Endometrium (tissue), 2 donors: Measurements from ENCODE around the gene KCNK4.

Source experiments
- FAIRE-seq: peaks from 2 replicates; lab custom pipeline; 2012; peaks lifted over from hg19 to GRCh38; lab: Jason Lieb, UNC
- donor health status: control.
- donor health status: control.

The KCNK4 gene

DNA sequence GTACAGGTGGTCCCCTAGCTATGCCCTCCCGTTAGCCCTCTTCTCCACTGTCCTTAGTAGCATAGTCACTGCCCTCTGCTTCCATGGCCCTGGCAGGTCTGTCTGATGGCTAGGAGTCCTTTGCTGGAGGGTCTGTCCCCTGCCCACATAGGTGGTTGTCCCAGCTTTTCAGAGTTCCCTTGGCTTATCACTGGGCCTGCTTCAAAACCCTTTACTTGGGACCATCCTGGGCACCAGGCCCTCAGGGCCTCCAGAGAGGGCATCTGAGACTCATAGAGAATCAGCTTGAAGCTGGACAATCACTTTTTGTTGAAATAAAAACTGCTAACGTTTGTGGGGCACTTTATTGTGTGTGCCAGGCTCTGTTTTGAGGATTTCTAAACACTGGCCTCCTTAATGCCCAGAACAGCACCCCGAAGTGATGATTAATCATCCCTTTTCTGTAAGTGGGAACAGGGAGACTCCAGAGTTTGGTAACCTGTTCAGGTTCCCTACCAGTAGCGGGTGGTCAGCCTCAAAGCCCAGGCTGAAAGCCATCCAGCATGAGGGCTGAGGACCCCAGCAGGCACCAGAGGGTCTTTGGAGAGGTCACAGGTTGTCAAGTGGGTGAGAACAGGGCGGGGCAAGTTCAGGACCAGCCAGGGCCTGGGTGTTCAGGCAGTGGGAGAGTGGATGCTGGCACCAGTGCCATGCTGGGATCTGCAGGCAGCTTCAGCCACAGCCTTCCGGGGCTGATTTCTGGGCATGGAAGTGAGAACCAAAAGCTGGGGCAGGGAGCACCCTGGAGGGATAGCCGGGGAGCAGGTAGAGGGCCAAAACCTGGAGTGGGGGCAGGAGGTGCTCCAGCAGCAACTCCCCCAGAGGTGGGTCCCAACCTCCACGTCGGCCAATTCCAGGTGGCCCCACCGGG is 495 bp upstream of the KCNK4 start:
- FAIRE-seq, result no peak

DNA sequence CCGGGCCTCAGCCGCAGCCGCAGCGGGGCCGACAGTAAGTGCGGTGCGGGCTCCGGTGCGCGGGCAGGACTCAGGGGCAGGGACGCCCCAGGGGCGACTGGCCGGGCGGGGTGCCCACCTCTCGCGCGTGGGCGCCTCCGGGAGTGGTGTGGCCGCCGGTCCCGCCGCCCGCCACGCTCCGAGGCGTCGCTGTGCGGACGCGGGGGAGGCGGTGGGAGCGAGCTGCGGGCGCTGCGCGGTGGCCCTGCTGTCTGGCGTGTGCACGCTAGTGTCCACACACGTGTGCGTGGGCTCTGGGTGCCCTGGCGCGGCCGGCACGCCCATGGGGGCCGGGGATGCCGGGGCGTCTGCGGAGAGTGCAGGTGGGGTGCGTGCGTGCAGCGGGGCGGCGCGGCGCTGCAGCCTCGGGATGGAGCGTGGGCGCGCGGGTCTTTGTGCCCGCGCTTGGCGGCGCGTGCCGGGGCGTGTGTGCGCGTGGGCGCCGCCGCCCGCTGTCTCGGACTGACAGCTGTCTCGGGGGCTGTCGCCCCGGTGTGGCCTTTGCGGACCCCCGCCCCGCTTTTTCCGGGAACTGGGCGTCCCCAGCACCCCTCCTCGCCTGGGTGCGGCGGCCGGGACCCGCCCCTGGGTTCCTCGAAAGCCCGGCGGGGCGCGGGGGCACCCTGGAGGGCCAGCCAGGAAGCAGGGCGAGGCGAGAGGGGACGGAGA is 804 bp downstream of the KCNK4 start:
- no peak for FAIRE-seq

DNA sequence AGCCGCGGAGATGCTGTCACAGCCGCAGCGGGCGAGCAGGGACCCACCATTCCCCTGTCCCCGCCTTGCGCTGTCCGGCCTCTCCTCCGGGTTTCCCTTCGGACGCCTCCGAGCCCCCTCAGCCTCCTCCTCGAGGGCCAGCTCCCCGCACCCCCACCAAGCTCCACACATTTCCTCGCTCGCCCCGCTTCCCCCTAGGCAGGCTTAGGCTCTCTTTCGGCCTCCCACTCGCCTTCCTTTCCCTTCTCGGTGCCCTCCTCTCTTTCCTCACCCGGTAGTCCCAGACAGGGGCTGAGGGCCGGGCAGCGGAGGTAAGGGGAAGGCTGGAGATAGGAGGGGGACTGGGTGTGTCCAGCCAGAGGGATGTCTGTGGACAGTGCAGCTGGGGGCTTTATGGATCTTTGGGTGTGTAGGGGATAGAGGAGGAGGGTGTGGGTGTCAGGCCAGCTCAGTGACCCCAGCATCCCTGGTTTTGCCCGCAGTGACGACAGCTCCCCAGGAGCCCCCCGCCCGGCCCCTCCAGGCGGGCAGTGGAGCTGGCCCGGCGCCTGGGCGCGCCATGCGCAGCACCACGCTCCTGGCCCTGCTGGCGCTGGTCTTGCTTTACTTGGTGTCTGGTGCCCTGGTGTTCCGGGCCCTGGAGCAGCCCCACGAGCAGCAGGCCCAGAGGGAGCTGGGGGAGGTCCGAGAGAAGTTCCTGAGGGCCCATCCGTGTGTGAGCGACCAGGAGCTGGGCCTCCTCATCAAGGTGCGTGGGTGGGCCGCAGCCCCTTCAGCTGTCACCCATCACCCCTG is 1.6 kb downstream of the KCNK4 start:
- FAIRE-seq, result no peak

DNA sequence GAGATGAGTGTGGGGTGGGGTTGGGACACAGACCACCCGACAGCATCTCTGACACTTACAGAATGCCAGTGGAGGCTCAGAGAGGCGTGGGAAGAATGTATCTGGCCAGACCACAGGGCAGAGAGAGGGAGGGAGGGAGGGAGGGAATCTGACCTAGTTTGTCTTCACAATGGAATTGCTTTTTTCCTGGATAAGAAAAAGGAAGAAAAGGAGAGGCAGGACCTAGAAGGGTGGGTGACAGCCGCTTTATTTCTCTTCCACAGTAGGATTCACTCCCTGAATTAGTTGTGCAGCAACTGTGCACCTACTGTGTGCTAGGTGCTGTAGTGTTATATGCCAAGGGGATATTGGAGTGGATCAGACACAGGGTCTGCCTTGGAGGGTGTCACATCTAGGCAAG is 3.7 kb downstream of the KCNK4 start:
- no peak for FAIRE-seq

DNA sequence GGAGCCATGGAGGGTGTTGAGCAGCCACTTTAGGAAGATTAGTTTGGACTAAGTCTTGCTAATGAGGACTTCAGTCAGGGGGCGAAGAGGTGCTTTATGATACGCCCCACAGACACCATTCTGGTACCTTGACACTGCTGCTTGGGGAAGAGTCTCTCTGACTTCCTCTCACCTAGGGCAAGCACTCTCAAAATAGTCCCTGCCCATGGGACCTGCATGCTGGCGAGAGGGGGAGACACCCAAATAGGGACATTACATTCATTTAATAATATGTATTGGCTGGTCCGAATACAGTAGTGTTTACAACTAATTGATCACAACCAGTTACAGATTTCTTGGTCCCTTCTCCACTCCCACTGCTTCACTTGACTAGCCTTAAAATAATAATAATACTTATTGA is 4.7 kb downstream of the KCNK4 start:
- no peak for FAIRE-seq

DNA sequence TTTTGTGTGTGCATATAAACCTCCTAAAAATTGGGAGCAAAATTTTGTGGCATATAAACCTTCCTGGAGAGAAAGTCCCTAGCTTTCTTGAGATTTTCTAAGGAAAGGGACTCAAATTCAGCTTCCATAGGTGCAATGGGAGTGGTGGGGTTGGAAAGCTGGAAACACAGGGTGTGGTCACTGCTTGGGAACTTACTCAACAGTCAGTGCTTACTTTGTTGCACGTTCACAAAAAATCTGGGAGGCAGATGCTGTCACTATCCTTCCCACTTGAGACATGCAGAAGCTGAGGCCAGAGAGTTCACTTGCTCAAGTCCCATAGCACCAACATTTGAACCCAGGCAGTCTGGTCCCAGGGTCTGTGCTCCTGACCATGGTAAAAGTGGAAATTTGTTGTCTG is 5.1 kb downstream of the KCNK4 start:
- FAIRE-seq, result no peak

DNA sequence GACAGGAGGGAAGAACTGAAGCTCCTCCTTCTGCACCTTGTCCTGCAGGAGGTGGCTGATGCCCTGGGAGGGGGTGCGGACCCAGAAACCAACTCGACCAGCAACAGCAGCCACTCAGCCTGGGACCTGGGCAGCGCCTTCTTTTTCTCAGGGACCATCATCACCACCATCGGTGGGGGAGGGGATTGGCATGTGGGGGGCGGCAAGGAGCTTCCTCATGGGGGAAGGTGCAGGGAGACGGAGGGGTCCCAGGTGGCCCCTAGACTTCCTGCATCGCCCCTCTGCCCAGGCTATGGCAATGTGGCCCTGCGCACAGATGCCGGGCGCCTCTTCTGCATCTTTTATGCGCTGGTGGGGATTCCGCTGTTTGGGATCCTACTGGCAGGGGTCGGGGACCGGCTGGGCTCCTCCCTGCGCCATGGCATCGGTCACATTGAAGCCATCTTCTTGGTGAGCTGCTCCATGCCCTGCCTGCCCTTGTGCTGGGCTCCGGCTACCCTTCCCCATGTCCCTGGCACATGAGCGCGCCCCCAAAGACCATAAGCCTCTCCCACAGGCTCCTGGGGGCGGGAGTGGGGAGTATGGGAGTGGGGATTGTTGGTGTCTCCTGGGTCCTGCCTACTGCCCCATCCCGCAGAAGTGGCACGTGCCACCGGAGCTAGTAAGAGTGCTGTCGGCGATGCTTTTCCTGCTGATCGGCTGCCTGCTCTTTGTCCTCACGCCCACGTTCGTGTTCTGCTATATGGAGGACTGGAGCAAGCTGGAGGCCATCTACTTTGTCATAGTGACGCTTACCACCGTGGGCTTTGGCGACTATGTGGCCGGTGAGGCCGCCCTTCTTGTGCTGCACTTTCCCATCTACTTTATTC is 6.0 kb downstream of the KCNK4 start:
- no peak for FAIRE-seq

DNA sequence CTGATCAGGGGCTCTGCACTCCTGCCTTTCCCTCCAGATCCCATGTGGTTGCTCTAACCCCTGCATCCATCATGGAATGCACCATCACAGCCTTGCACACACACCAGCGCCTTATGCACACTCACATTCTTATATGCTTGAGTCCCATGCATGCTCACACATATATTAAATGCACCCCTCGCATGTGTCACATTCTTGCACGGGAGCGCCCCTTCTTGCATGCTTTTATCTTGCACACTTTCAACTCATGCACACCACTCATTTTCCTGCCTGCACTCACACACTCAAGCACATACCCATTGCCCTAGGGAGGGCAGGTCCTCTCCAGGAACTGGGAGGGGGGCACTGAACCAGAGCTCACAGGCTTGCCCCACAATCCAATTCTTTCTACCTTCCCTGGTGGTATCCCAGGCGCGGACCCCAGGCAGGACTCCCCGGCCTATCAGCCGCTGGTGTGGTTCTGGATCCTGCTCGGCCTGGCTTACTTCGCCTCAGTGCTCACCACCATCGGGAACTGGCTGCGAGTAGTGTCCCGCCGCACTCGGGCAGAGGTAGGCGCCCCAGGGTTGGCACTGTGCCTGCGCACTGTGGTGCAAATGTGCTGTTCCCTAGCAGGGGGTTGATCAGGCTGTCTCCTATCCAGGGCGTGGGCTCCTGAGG is 6.7 kb downstream of the KCNK4 start:
- no peak for FAIRE-seq

DNA sequence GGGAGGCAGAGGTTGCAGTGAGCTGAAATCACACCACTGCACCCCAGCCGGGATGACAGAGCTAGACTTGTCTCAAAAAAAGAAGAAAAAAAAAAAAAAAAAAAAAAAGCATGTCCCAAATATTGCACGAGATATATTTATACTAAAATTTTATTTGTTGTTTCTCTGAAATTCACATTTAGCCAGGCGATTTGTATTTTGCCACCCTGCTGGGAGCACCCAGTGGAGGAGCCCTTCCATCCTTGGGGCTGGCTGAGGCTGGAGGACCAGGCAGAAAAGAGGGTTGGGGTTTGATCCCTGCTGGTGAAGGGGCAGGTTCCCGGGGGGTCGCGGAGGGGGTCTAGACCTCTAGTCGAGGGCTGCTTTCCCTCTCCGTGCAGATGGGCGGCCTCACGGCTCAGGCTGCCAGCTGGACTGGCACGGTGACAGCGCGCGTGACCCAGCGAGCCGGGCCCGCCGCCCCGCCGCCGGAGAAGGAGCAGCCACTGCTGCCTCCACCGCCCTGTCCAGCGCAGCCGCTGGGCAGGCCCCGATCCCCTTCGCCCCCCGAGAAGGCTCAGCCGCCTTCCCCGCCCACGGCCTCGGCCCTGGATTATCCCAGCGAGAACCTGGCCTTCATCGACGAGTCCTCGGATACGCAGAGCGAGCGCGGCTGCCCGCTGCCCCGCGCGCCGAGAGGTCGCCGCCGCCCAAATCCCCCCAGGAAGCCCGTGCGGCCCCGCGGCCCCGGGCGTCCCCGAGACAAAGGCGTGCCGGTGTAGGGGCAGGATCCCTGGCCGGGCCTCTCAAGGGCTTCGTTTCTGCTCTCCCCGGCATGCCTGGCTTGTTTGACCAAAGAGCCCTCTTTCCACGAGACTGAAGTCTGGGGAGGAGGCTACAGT is 8.1 kb downstream of the KCNK4 start:
- no peak for FAIRE-seq

DNA sequence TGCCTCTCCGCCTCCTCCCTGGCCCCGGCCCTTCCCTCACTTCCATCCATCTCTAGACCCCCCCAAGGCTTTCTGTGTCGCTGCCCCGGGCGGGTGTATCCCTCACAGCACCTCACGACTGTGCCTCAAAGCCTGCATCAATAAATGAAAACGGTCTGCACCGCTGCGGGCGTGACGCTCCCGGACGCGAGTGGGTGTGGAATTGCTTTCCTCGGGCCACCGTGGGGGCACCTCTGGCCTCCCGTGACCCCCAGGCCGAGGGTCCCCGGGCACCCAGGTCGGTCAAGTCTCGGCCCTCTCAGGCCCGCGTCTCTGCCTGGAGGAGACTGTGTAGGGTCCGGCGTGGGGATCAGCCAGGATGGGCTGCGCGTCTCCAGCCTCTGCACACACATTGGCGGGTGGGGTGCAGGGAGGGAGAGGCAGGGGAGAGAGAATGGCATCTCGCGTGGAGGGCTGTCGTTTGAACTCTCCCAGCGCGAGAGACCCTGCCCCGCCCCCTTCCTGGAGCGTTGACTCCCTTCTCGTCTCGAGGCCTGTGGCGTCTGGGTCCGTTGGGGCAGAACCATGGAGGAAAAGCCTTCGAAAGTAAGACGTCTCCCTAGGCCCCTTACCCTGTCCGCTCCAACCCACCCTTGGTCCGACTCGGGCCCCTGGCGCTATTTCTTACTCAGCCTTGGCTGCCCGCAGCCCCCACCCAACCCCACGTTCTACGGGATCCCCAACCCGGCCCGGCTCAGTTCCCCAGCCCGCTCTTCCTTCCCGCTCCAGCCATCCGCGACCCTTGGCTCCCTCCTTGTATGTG is 8.9 kb downstream of the KCNK4 start, which contains the start of gene CATSPERZ:
TSS of gene CATSPERZ (plus strand) at position 512 of the 802 bp plus-strand sequence. CDS start at position 565, 53 bp downstream.
- FAIRE-seq, result no peak

DNA sequence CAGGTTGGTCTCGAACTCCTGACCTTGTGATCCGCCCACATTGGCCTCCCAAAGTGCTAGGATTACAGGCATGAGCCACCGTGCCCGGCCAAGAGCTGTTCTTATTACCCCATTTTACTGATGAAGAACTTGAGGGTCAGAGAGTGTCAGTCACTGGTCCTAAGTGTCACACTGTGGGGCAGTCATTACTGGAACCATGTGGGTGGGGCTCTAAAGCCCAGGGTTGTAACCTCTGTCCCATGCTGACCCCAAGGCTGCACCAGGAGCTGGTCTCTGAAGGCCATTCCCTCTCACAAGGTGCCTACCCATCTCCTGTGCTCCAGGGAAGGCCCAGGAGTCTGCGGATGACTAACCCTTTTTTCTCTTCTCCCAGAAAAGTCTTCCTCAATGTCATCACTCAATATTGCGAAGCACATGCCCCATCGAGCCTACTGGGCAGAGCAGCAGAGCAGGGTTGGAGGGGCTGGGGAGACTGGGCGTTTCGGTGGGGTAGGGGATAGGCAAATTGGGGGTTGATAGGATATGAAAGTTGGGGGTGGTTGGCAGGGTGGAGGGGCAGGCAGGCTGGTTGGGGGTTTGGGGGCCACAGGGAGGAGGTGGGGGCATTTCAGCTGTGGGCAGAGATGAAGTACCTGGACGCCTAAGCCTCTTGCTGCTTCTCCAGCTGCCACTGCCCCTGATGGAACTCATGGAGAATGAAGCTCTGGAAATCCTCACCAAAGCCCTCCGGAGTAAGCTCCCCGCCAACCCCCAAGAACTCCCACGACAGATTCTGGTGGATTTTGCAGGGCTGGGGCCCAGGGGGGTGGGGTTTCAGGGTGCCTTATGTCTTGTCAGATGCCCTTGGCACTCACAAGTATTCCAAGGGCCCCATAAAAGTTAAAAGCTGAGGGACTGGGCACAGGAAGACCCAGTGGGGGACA is 12.3 kb downstream of the KCNK4 start:
- no peak for FAIRE-seq

DNA sequence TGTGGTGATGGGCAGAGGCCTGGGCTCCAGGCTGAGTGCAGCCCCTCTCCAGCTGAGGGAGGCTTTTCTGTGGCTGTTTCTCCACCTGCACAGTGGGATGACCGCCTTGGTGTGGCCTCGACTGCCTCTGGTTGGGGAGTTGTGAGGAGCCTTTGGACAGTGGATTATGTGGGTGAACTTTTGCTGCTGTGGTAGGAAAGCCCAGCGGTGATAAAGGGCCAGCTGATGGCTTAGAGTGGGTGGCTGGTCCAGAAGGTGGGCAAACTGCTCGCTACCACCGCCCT is 12.9 kb downstream of the KCNK4 start:
- no peak for FAIRE-seq

DNA sequence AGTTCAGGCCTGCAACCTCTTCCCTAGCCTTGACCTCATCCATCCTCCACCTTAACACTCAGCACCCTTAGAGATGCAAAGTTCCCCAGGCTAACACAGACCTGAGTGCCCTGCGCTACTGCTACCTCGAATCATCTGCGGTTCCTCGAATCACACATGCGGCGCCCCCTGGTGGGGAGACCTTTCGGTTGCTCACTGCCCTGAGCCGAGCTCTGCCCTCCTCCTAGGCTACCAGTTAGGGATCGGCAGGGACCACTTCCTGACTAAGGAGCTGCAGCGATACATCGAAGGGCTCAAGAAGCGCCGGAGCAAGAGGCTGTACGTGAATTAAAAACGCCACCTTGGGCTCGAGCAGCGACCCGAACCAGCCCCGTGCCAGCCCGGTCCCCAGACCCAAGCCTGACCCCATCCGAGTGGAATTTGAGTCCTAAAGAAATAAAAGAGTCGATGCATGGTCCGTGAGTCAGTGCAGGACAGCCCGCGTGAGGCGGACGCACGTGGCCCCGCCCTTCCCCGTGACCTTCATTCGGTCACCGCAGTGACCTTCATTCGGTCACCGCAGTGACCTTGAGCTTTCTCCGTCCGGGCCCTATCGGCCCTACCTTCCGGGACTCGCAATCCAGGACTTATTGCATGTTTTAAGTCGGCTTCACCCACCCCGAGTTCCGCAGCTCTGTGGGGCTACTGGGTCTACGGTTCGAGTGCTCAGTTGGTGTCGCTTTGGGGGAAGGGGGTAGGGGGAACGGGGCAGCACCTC is 13.4 kb downstream of the KCNK4 start:
- no peak for FAIRE-seq

DNA sequence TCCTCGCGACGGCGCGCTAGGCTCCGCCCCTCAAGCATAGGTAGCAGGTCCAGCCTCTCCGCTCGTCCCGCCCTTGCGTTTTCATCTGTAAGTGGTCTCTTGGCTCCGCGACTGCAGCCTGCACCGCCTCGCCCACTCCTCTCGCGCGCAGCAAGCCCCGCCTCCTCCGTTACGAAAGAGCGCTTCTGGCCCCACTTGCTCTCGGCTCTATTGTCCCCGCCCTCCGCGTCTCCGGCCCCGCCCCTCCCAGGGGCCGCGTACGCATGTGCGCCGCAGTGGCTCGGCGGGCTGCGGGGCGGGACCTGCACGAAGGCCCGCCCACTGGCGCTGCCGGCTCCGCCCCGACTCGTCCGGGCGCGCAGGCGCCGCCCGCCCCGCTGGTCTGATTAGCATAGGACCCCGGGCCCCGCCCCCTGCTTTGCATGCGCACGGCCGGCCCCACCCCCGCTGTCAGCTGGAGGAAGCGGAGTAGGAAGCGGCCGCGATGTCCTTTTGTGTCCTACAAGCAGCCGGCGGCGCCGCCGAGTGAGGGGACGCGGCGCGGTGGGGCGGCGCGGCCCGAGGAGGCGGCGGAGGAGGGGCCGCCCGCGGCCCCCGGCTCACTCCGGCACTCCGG is 14.1 kb downstream of the KCNK4 start, which contains the start of gene ESRRA:
TSS of gene ESRRA (plus strand) at position 450 of the 616 bp plus-strand sequence. CDS start 1,656 bp downstream, outside the sequence.
- no peak for FAIRE-seq

DNA sequence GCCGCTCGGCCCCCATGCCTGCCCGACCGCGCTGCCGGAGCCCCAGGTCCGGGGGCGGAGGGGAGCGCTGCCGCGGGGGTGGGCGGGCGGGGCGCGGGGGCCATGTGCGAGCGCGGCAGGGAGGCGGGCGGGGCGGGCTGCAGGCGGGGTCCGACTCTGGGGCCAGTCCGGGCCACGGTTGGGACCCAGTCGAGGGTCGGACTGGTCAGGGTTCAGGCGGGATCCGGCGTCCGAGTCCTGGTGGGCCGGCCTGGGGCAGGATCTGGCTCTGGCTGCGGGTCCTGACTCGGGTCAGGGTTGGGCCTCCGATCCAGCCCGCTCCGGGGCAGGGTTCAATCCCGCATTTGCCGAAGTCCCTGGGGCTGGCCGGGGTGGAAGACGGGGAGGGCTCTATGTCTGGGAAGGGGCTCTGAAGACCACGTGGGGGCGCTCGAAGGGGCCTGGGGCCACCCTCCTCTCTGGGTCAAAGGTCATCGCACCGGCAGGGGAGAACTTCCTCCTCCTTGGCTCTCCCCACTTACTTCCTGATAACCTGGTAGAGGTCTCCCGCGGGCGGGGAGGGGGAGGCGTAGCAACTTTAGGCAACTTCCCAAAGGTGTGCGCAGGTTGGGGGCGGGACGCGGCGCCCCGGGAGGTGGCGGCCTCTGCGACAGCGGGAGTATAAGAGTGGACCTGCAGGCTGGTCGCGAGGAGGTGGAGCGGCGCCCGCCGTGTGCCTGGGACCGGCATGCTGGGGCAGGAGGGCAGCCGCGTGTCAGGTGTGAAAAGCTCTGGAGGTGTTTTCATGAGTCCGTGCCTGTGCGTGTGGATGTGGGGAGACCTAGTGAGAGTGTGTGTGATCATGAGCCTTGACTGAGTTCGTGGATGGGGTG is 14.8 kb downstream of the KCNK4 start:
- no peak for FAIRE-seq

DNA sequence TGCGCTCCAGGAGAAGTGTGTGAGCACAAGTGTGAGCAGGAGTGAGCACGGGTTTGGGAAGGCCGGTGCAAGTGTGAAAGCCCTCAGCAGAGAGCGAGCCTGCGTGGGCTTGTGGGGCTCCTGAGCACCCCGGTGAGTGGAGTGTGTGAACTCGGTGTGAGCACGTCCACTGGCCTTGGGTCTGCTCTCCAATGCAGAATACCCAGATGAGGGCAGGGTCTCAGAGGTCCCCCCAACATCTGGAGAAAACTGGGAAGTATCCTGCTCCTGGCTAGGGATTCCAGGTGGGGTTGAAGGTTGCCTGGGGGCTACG is 15.4 kb downstream of the KCNK4 start:
- no peak for FAIRE-seq
